ENCODE results near the gene NDFIP1.

The NDFIP1 gene

DNA sequence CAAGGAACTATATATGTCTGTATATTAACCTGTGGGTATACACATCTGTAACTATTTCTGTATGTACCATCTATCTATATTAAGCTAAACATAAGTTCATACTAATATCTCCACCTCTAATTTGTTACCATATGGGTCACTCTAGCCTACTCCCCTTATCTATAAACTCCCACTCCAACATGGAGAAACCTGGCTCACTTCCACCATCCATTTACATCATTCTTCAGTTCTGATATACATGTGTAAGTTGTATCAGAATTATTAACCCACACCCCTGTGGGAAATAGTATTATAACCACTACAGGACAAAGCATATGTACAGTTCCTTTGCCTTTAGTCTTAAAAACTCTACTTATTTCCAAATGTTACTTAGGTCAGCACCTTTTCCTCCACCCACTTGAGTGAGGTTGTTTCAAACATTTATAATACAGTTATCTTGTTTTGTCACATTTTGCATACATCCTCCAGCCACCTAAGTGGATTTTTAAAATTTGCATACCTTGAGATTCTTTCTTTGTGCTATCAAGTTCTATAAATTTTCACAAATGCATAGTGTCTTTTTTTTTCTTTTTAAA, 10.6 kb downstream of the NDFIP1 start:
- no peak for DNase-seq (ENCODE audit: low spot score)

DNA sequence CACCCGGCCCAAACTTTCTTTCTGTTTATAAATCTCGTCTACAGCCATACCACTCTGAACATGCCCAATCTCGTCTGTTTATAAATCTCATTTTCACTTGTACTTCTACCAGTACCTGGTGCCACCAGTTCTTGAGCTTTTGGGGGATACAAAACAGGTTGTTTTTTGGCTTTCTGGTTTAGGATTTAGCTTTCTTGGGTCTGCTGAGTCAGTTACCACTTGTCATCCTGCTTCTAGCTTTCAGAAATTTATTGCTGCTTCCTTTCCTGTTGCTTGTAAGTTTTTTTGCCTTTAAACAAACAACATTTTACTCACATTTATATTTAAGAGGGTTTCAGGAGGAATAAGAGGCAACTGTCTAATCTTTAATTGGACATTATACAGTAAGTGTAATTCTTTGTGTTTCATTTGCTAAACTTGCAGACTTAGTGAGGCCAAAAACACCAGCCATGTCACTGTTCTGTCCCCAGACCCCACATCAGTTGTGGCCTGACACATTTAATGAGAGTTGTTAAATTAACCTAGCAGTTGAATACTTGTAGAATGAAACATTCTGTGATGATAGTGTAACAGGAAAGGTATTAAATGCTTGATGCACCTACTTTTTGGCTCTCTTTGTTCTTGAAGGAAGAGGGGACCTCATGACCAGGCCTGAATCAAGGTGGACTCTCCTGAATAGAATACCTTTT, 11.8 kb downstream of the NDFIP1 start:
- DNase-seq (ENCODE audit: low spot score) = no peak

DNA sequence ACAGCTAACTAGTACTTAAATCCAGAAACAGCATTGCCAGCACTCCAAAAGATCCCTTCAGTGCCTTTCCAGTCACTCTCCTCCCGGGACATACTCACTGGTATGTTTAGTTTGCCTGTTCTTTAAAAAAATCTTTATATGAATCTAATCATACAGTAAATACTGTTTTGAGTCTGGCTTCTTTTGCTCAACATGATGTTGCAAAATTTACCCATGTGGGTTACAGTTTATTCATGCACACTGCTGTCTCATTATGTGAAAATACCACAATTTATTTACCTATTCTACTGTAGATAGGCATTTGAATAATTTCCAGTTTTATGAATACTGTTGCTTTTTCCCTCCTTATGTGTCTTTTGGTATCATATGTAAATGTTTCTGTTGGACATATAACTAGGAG, 13.5 kb downstream of the NDFIP1 start:
- DNase-seq (ENCODE audit: low spot score) = no peak

DNA sequence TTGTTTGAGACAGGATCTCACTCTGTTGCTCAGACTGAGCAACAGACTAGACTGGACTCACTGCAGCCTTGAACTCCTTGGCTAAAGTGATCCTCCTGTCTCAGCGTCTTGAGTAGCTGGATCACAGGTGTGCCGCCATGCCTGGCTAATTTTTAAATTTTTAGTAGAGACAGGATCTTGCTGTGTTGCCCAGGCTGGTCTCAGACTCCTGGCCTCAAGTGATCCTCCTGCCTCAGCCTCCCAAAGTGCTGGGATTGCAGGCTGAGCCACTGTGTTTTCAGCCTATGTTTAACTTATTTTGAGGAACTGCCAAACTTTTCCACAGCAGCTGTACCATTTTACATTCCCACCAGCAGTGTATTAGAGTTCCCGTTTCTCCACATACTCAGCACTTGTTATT, 16.8 kb downstream of the NDFIP1 start:
- DNase-seq (ENCODE audit: low spot score) = no peak

DNA sequence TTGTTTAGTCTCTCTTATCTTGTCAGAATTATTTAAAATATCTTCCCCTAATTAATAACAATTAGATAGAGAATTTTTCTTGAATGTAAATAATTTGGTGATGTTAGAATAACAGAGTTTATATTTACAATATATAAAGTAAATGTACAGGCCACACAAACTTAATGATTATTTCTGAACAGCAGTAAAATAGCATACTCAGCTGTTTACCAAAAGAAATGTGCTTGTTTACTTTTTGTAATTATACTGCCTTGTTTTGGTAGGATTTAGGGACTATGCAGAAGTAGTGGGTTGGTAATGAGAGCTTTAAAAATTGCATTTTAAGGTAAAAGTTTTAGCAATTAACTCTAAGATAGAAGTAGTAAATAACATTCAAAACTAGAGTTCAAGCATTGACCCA, 17.4 kb downstream of the NDFIP1 start:
- DNase-seq (ENCODE audit: low spot score) = no peak

DNA sequence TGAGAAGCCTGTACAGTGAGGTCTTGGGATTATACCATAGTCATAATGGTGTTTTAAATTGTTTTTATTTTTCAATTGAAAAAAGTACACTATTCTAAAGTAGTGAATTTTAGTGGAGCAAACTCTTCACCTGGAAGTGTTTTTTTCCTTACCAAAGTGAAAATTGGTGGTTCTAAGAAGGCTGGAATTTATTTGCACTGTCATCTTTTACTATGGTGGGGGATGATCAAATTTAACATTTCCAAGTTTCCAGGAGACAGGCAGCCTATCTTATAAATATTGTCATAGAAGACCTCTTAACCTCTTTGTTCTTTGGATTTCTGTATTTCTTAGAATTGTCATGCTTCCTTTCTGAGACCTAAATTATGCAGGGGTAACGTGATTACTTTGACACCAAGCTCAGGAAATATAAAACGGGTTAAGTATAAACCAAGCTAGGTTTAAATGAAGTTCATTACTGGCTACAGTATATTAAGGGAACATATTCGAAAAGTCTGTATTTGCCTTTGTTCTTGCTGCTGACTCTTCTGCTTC, 20.2 kb downstream of the NDFIP1 start:
- DNase-seq (ENCODE audit: low spot score) = no peak

DNA sequence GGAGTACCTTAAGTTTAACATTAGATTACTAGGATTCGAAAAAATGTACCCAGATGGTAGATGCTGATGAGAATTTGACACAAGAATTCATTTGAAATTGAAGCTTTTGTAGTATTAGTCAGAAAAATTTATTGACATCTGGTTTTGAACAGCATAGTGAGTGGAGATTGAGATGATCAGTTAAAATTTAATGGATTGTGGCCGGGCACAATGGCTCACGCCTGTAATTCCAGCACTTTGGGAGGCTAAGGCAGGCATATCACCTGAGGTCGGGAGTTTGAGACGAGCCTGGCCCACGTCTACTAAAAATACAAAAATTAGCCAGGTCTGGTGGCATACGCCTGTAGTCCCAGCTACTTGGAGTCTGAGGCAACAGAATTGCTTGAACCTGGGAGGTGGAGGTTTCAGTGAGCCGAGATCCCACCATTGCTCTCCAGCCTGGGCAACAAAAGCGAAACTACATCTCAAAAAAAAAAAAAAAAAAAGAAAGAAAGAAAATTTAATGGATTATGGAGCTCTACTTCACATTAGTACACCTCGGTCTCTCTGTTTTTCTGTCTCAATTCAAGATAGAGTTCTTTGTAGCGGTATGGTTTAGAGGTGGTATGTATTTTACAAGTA, 21.0 kb downstream of the NDFIP1 start:
- DNase-seq (ENCODE audit: low spot score) = no peak

DNA sequence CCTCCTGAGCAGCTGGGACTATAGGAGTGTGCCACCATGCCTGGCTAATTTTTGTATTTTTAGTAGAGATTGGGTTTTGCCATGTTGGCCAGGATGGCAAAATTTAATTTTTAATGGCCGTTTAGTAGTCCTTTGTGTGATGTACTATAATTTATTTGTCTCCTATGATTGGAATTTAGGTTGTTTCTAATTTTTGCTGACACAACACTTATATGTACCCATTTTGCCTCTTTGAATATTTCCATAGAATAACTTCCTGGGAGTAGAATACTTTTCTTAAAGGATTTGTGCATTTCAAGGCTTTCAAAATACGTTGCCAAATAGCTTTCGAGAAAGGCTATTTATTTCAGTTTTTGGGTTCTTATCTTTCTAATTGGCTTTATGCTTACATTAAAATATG, 22.8 kb downstream of the NDFIP1 start:
- DNase-seq (ENCODE audit: low spot score) = no peak

DNA sequence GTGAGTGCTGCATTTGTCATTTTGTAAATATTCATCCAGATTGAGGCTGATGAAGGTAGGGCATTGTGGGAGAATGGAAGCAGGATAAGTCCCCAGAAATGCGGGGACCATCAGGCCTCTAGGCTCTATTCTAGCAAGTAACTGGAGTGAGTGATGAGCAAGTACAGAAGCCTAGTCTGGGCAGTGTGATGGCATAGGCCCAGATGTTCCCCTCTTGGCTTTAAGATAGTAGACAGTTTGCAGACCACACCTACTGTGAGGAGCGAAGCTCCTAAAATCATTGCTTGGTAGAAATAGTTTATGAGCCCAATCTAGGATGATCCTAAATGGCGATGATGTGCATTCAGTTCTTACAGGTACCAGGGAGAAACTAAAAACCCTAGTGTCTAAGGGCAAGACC, 24.3 kb downstream of the NDFIP1 start:
- DNase-seq (ENCODE audit: low spot score) = no peak

DNA sequence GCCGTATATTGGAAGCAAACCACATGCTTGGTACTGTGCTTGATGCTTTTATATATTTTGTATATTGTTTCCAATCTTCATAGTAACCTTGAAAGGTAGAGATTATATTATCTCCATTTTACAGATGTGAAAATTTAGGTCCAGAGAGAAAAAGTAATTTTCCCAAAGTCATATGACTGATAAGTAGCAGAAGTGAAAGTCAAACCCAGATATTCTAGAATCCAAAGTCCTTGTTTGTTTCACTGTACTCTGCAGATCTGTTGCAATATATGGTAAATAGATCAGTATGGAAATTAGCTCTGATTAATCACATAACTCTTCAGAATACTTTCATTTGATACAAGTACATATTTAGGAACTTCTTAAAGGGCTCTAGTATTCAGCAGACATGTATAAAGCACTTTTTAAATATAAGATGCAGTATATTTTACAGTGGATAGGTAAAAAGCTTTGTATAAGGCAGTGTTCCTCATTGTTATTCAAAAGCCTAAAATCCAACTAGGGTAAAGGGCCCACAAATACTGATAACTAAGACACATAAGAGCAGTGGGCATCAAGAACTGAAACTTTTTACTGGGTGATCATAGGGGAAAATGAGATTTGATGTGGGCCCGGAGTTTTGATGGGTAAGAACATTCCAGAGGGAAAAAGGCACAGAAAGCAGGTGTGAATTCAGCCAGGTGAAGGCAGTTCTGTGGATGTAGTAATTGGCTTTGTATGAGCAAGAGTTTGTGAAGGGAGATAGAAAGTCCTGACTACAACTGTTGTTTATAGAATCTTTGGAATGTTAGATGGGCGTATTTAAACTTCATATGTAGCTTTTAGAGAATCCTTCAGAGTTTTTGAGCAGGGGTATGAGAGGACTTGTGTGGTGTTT, 25.0 kb downstream of the NDFIP1 start:
- DNase-seq (ENCODE audit: low spot score) = no peak

DNA sequence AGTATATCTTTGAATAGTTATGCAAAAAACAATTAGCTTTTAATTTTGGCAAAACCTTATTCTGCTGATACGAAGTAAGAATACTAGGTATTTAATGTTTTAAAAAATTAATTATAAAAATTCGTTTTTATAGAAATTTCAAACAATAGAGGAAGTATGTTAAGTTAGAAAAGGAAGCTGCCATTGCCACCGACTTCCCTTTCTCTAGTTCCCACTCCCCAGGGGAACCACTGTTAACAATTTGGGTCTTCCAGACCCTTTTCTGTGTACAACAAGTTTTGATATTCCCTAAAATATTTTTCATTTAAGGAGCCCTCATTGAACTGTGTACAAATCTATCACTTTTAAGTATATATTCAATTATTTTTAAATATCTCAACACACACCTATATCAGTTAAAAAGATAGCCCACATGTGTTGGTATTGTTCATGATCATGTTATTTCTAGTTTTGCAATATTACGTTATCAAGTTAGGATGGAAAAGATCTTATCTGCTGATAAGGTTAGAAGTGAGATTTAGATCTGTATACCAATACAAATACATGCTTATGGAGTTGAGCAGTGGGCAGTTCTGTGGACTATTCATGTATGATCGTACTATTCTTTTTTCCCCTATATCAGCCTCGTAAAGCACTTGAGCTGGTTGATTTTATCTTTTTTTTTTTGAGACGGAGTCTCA, 25.9 kb downstream of the NDFIP1 start:
- DNase-seq (ENCODE audit: low spot score) = no peak

DNA sequence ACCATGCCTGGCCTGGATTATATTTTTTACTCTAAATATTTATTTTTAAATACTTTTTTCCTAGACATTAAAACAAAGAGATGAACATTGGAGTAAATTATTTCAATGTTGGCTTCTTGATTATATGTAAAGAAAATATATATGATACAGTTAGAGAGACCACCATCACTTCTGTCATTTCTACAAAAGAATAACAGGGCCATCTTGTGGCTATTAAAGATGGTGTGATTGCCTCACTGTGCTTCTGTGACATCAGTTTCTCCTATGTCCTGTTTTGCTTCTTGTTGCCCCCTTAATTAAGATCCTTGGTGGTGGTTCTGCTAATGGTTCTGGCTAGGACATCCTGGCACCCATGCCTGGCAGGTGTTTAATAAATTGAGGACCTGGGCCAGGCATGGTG, 32.9 kb downstream of the NDFIP1 start:
- no peak for DNase-seq (ENCODE audit: low spot score)

DNA sequence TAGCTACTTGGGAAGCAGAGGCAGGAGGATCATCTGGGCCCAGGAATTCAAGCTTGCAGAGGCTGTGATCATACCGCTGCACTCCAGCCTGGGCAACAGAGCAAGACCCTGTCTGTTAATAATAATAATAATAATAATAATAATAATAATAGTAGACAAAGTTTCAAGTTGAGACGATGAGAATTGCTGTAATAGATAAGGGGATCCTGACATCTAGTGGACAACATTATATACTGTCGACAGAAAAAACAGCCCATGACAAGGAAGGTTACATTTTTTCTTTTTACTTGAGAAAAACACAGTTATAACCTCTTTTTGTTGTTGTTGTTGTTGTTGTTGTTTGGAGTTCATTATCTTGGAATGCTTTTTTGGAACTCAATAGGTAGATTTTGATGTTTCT, 35.3 kb downstream of the NDFIP1 start:
- DNase-seq (ENCODE audit: low spot score) = peak; percentile 44

DNA sequence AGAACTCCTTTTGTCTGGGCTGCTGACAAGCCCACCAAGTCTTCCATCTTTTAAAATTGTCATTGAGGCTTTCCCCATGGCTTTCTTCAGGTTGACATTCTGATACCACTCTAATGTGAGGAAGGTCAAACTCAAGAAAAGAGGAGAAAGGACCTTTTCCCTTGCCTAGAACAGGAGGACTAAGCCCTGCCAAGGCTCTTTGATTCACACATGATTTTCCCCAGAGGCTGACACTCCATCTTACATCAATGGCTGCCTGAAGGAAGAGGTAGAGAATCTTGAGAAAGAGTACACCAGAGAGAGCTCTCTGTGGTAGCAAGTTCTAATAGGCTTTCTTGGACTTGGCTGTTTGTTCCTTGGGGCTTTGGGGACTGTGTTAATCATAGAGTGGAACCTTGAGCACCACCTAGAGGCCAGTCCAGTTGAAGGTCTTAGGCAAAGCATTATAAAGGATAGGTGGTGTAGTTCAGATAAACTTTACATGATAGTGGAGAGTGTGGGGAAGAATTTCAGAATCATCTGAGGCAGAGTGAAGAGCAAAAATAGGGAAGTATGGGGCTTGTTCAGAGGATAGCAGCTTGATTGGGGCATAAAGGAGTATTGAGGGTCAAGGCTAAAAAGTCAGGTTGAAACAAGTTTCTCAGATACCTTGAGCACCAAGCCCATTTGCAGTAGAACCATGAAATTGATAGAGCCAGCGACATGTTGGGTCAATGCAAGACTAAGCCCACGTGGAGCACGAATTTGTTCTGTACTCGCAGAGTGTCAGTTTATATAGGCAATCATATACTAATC, 36.7 kb downstream of the NDFIP1 start:
- peak; percentile 79 for DNase-seq (ENCODE audit: low spot score)

DNA sequence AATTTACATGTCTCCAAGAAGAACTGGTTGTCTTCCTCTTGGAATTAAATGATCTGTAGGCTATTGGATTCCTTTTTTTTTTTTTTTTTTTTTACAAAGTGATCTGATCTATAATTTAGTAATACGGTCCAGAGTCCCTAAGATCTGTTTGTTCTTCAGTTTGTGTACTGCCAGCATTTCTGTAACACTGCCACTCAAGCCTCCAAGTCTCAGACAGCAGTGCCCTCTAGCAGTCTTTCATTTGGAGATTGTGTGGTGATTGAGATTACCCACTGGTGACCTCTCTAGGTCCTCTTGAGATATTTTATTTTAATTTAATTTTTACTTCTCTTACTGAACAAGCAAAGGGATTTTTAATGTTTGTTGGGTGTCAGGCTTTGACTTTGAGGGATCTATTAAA, 40.8 kb downstream of the NDFIP1 start:
- DNase-seq (ENCODE audit: low spot score) = no peak

DNA sequence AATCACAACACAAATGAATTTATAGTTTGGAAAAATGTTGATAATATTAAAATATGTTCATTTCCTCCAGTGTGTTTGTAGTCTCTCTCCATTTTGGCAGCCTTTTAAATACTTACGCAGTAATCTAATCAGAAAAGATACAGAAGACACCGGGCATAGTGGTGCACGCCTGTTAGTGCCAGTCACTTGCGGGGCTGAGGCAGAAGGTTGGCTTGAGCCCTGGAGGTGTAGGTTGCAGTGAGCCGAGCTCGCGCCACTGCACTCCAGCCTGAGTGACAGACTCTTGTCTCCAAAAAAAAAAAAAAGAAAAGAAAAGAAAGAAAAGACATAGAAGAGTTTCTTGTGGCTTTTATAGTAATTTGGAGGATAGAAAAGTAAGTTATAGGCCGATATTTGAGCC, 41.9 kb downstream of the NDFIP1 start:
- no peak for DNase-seq (ENCODE audit: low spot score)

DNA sequence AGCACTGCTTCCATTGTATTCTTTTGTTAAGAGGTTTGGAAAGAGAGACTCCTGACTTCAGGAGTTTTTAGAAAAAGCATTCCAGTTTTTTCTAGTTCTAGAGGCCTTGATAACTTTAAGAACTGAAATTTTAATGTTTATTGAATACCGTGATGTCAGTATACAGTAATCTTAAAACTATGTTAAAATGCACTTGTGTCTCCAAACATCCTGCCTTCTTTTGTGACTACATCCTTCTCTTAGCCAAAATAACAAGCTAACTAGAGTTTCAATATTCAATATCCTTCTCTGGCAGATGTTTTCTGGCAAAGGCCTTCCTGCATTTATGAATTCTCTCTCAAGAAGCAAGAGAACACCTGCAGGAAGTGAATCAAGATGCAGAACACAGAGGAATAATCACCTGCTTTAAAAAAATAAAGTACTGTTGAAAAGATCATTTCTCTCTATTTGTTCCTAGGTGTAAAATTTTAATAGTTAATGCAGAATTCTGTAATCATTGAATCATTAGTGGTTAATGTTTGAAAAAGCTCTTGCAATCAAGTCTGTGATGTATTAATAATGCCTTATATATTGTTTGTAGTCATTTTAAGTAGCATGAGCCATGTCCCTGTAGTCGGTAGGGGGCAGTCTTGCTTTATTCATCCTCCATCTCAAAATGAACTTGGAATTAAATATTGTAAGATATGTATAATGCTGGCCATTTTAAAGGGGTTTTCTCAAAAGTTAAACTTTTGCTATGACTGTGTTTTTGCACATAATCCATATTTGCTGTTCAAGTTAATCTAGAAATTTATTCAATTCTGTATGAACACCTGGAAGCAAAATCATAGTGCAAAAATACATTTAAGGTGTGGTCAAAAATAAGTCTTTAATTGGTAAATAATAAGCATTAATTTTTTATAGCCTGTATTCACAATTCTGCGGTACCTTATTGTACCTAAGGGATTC, 43.1 kb downstream of the NDFIP1 start:
- DNase-seq (ENCODE audit: low spot score) = peak; percentile 69

DNA sequence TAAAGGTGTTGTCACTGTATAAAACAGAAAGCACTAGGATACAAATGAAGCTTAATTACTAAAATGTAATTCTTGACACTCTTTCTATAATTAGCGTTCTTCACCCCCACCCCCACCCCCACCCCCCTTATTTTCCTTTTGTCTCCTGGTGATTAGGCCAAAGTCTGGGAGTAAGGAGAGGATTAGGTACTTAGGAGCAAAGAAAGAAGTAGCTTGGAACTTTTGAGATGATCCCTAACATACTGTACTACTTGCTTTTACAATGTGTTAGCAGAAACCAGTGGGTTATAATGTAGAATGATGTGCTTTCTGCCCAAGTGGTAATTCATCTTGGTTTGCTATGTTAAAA, 43.8 kb downstream of the NDFIP1 start:
- DNase-seq (ENCODE audit: low spot score) = no peak

DNA sequence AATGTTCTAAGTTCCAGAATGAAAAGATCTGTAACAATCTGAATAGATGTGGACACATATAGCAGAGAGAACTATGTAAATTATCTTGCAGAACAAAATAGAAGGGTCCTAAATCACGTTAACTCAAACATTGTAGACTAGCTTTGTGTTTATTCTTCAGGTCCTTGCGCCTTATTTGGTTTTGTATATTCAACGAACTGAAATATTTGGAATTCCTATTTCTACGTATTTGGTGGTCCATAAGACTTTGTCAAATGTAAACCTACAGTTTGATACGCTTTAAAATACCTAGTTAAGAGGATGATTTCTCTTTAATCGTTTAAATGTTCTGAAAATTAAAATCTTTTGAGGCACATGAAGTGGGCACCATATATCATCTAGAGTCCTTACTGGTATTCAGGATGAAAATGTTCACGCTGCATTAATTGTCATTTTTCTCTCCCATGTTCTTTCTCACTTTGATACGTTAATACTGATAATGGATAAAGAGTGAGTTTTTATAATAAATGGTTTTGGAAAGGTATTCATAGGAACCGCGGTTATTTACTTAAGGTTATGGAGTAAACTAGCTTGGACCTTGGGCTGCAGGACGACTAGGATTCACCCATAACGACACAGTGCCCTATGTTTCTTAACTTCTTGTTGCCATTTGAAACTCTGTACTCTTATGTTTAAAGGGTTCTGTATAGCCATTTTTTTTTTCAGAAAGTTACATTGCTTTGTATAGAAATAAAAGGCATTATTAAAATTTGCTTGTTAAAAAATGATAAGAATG, 45.3 kb downstream of the NDFIP1 start:
- DNase-seq (ENCODE audit: low spot score) = no peak

All from Ammon's horn (tissue), 1 donor.